RWPE2 (cell line): ENCODE data around the gene TENT4A.

Source experiments
- ATAC-seq: fragments of 200-7000 bp; cut with Tn5 transposase; 3 replicates; pipeline ENCODE4 v1.9.1; 2021; ENCODE audit warnings: low read depth
- DNase-seq: peaks from one replicate; pipeline ENCODE4 v3.0.0-alpha.2; 2020; ENCODE audit warnings: low spot score
- H3K27ac ChIP-seq: fragments of 450-650 bp; 2 replicates; pipeline ENCODE4 v1.5.1; 2017; ENCODE audit warnings: mild to moderate bottlenecking; ENCODE audit not compliant: poor library complexity, severe bottlenecking
- H3K27me3 ChIP-seq: fragments of 250-450 bp; sonication (Bioruptor Pico); 2 replicates; pipeline ENCODE4 v1.5.1; 2021; ENCODE audit warnings: mild to moderate bottlenecking, moderate library complexity; ENCODE audit not compliant: insufficient read depth, poor library complexity, severe bottlenecking
- H3K36me3 ChIP-seq: fragments of 250-450 bp; sonication (Bioruptor Pico); 2 replicates; pipeline ENCODE4 v1.5.1; 2020; ENCODE audit warnings: low read depth, mild to moderate bottlenecking, moderate library complexity
- H3K4me1 ChIP-seq: fragments of 250-450 bp; sonication (Bioruptor Pico); 2 replicates; pipeline ENCODE4 v1.5.1; 2021; ENCODE audit warnings: mild to moderate bottlenecking, moderate library complexity; ENCODE audit not compliant: insufficient read depth, poor library complexity, severe bottlenecking
- H3K4me3 ChIP-seq: fragments of 250-450 bp; sonication (Bioruptor Pico); 2 replicates; pipeline ENCODE4 v1.5.1; 2021; ENCODE audit warnings: mild to moderate bottlenecking, moderate library complexity; ENCODE audit not compliant: severe bottlenecking
- H3K9me3 ChIP-seq: fragments of 250-450 bp; sonication (Bioruptor Pico); 2 replicates; pipeline ENCODE4 v1.5.1; 2021; ENCODE audit warnings: mild to moderate bottlenecking, moderate library complexity; ENCODE audit not compliant: severe bottlenecking
- CTCF ChIP-seq: fragments of 450-650 bp; IDR thresholded peaks from one replicate; pipeline ENCODE4 v1.5.1; 2017; ENCODE audit warnings: mild to moderate bottlenecking, moderate library complexity; ENCODE audit not compliant: poor library complexity, severe bottlenecking

TENT4A gene

GRCh38 chr5:6732634-6733410 is 19.6 kb downstream of the TENT4A start:
- H3K9me3 ChIP-seq, result no peaks in the 10 kb centered on the region
- H3K27me3 ChIP-seq, result no peaks in the 10 kb centered on the region
- peak overlapping the region; percentile 84 for H3K27ac ChIP-seq
- TF ChIP-seq CTCF, result no peak
- peaks cover 28% of the 10 kb centered on the region for H3K4me1 ChIP-seq
- H3K4me3 ChIP-seq, result no peak overlapping the region
- peaks cover 23% of the 10 kb centered on the region for H3K36me3 ChIP-seq
- peak; percentile 86 for DNase-seq
- peak; percentile 91 for ATAC-seq

- Histone ChIP-seq H3K9me3 (no peaks in the 10 kb centered on the region), H3K27ac (peak overlapping the region; percentile 84), H3K4me1 (peaks cover 28% of the 10 kb centered on the region), H3K4me3 (no peak overlapping the region), H3K27me3 (no peaks in the 10 kb centered on the region), H3K36me3 (peaks cover 31% of the 10 kb centered on the region)
- no peak for TF ChIP-seq CTCF
- peak; percentile 16 for DNase-seq
- no peak for ATAC-seq
Measured at GRCh38 chr5:6733411-6734242, 20.4 kb downstream of the TENT4A start.

GRCh38 chr5:6734243-6734700 is 21.0 kb downstream of the TENT4A start:
- H3K4me1 ChIP-seq, result peaks cover 28% of the 10 kb centered on the region
- H3K4me3 ChIP-seq, result no peak overlapping the region
- no peak for ATAC-seq
- no peaks in the 10 kb centered on the region for H3K27me3 ChIP-seq
- TF ChIP-seq CTCF, result no peak
- no peaks in the 10 kb centered on the region for H3K9me3 ChIP-seq
- DNase-seq, result peak; percentile 57
- H3K27ac ChIP-seq, result no peak overlapping the region
- peaks cover 31% of the 10 kb centered on the region for H3K36me3 ChIP-seq

- Histone ChIP-seq H3K36me3 (peaks cover 35% of the 10 kb centered on the region), H3K27ac (no peak overlapping the region), H3K9me3 (no peaks in the 10 kb centered on the region), H3K27me3 (no peaks in the 10 kb centered on the region), H3K4me3 (no peak overlapping the region), H3K4me1 (peaks cover 28% of the 10 kb centered on the region)
- DNase-seq (peak; percentile 21), ATAC-seq (no peak)
- TF ChIP-seq CTCF, result no peak
Measured at GRCh38 chr5:6734781-6735180, 21.5 kb downstream of the TENT4A start.

- Histone ChIP-seq H3K4me1 (peaks cover 23% of the 10 kb centered on the region), H3K4me3 (no peak overlapping the region), H3K36me3 (peaks cover 46% of the 10 kb centered on the region), H3K9me3 (no peaks in the 10 kb centered on the region), H3K27ac (no peak overlapping the region), H3K27me3 (no peaks in the 10 kb centered on the region)
- no peak for TF ChIP-seq CTCF
- DNase-seq, result peak; percentile 16
- ATAC-seq, result no peak
Measured at GRCh38 chr5:6736106-6736505, 22.9 kb downstream of the TENT4A start.
